DMS53 treated with DMSO at 0.1 percent for 48 hours (cell line): ENCODE results near the gene TLCD1.

ENCODE experiments used
- DNase-seq: peaks from one replicate; lab custom pipeline; 2025; ENCODE audit not compliant: unreplicated experiment; lab: John Stamatoyannopoulos, UW

TLCD1 gene

GRCh38 chr17:28689011-28689410 lies 37.0 kb downstream of the TLCD1 start:
- DNase-seq, result no peak

- DNase-seq, result no peak
Measured at GRCh38 chr17:28688481-28688880, 37.6 kb downstream of the TLCD1 start.

- DNase-seq, result no peak
Measured at GRCh38 chr17:28686296-28686695, 39.7 kb downstream of the TLCD1 start.

- no peak for DNase-seq
Measured at GRCh38 chr17:28685366-28685765, 40.7 kb downstream of the TLCD1 start.

GRCh38 chr17:28684963-28685362 lies 41.1 kb downstream of the TLCD1 start:
- peak; percentile 44 for DNase-seq

- no peak for DNase-seq
Measured at GRCh38 chr17:28682655-28683054, 43.4 kb downstream of the TLCD1 start.

- no peak for DNase-seq
Measured at GRCh38 chr17:28675980-28676379, 50.1 kb downstream of the TLCD1 start.

GRCh38 chr17:28675490-28675889 lies 50.5 kb downstream of the TLCD1 start:
- DNase-seq, result no peak
